Glomerular visceral epithelial cell (primary cell): ENCODE data around the gene EIF4E2.

ENCODE experiments used
- DNase-seq: peaks from one replicate; pipeline ENCODE4 v3.0.0-alpha.2; 2016; ENCODE audit errors: extremely low spot score

The EIF4E2 gene

GRCh38 chr2:232538671-232539070, 11.8 kb upstream of the EIF4E2 start:
- no peak for DNase-seq

DNA sequence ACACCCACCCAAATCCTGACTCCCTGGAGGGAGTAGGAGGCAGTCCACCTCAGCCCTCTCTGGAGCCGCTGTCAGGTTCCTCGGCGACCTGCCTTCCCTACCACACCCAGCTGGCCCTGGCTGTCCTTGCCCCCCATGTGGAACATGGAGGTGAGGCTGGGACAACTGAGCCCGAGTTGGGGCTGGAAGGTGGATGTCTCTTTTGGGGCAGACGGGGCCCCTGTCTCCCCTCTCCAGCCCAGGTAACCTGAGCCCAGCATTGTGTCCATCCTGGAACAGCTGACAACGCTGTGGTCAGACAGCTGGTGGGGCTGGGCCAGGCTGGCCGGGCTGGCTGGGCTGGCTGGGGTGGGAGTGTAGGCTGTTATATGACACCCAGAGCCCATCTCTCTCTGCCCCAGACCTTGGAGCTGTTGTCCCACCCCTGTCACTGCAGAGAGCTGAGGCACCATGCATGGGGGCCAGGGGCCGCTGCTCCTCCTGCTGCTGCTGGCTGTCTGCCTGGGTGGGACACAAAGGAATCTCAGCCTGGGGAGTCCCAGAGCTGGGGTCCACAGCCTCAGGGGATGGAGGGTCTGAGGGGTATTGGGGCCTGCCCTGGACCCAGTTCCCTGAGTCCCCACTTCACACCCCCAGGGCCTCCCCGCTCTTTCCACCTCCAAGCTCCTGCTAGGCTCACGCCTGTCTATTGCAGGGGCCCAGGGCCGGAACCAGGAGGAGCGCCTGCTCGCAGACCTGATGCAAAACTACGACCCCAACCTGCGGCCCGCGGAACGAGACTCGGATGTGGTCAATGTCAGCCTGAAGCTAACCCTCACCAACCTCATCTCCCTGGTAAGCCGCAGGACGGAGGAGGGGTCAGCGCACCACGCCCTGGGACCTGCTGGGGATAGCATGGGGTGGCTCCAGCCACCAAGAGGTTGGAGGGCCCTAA, 10.9 kb upstream of the EIF4E2 start, which contains the start of gene CHRNG:
Gene CHRNG (plus strand): TSS at position 395 of the 934 bp plus-strand sequence. CDS start 56 bp downstream, at position 451.
- no peak for DNase-seq

DNA sequence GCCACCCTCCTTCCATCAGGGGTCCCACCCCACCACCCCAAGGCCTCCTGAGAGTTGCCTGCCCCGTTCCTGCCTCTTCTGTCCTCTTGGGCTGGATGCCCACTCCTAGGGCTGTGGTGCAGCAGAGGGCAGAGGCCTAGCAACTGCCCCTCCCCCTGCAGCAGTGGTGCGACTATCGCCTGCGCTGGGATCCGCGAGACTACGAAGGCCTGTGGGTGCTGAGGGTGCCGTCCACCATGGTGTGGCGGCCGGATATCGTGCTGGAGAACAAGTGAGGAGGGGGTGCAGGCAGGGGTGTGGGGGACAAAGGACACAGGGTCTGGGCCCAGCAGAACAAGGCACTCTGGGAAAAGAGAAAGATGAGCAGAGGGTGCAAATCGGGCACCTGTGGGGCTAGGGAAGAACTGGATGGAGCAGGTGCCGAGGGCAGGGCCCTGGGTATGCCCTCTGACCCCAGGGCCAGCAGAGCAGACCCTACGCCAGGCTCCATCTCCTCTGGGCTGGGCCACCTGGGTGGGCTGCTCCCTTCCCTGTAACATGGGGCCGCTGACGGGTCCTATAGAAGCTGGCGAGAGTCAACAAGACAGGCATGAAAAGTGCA, 9.9 kb upstream of the EIF4E2 start:
- no peak for DNase-seq

DNA sequence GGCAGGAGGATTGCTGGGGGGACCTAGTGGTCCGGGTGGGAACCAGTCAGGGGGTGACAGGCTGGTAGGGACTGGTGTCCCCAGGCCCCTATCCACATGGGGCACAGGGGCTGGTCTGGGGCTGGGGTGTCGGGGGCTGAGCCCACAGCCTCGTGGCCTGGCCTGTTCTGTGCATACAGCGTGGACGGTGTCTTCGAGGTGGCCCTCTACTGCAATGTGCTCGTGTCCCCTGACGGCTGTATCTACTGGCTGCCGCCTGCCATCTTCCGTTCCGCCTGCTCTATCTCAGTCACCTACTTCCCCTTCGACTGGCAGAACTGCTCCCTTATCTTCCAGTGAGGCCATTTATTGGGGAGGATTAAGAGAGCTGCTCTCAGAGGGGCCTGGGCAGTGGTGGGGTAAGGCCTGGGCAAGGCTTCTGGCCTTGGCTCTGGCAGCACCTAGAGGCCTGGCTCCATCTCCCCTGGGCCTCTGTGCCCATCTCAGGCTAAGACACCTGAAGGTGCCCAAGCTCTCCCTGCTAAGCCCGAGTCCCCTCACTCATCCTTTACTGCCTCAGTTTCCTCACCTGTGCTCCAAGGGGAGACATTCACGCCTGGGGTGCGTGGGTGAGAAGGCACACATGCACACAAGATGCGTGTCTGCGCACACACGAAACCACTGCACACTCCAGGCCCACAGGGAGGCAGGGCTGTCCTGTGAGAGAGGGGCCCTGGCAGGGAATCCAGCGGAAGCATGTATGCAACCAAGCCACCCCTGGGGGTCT, 9.1 kb upstream of the EIF4E2 start:
- no peak for DNase-seq

DNA sequence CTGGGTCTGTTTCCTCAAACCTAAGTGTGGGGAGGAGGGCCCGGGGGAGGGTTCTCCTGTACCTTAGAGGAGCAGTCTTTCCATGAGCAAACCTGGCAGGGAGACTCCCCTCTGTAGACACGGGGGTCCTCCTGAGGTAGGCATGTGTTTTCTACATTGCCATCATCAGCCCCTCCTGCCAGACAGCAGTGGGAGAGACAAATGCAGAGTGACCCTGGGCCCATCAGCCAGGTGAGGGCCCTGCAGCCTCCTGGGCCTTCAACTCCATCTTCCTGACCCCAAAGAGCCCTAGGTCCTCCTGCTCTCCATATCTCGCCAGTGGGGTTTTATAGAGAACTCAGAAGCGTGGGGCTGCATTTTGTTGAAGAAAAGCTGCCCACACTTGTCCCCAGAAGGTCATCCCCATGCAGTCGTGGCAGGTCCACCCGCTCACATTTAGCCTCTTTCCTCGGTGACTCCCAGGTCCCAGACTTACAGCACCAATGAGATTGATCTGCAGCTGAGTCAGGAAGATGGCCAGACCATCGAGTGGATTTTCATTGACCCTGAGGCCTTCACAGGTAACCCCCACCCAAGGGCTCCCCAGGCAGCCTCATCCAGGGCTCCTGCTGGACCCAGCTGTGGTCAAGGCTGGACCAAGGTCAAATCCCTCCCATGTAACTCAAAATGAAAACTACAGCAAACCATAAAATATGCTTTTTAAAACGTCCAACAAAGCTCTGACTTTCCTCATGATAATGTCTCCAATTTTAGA, 8.4 kb upstream of the EIF4E2 start:
- DNase-seq: no peak

DNA sequence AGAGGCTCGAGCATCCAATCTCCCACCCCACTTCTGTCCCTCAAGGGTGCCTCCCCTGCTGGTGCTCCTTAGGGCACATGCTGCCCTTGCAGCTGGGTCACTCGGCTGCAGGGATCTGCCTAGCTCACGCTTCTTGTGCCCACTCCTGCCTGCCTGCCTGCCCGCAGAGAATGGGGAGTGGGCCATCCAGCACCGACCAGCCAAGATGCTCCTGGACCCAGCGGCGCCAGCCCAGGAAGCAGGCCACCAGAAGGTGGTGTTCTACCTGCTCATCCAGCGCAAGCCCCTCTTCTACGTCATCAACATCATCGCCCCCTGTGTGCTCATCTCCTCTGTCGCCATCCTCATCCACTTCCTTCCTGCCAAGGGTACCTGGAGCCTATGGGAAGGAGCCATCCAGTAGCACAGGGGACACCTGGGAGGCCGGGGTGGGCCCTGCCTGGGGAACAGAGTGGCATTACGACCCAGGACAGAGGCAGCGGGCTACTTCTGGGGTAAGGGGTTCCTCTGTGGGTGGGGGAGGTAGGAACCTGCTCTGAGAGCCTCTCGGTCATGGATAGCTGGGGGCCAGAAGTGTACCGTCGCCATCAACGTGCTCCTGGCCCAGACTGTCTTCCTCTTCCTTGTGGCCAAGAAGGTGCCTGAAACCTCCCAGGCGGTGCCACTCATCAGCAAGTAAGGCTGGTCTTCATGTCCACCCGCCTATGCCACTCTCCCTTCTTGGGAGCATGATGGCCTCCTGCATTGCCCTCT, 7.6 kb upstream of the EIF4E2 start:
- DNase-seq: no peak

DNA sequence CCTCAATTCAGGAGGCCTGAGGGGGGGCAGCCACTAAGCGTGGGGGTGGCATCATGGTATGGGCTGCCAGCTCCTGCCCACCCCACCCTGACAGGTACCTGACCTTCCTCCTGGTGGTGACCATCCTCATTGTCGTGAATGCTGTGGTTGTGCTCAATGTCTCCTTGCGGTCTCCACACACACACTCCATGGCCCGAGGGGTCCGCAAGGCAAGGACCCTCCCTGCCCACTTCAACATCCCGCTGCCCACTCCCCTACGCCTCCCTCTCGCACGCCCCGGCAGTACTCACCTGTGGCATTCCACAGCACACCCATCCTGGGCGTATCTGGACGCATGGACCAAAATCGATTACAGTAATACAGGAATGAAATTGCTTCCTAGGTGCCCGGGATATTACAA, 7.0 kb upstream of the EIF4E2 start:
- no peak for DNase-seq

DNA sequence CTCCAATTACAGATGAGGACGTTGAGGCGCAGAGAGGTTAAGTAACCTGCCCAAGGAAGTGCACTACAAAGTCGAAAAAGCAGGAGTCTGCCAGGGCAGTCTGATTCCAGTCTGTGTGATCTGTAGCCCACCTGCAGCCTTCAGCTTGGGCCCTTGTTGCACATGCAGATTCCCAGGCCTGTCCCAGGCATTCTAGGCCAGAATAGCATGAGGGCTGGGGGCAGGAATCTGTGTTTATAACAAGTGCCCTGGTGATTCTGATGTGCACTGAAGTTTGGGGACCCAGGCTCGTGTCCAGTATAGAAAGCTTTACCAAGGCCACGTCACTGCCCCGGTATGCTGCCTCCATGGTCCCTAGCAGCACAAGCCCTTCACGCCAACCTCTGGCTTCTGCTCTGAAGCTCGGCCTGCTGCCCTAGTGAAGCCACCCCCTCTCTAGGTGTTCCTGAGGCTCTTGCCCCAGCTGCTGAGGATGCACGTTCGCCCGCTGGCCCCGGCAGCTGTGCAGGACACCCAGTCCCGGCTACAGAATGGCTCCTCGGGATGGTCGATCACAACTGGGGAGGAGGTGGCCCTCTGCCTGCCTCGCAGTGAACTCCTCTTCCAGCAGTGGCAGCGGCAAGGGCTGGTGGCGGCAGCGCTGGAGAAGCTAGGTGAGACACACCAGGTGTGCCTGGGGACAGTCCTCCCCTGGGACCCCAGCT, 6.4 kb upstream of the EIF4E2 start:
- no peak for DNase-seq

DNA sequence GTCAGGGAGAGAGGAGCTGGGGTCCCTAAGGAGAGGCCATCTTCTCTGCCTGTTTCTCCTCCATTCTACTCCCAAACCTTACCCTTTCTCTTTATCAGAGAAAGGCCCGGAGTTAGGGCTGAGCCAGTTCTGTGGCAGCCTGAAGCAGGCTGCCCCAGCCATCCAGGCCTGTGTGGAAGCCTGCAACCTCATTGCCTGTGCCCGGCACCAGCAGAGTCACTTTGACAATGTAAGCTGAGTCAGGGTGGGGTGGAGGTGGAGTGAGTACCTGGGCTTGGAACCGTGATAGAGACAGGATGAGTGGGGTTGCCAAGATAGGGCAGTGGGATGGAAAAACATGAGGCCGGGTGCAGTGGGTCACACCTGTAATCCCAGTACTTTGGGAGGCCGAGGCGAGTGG, 5.8 kb upstream of the EIF4E2 start:
- no peak for DNase-seq

DNA sequence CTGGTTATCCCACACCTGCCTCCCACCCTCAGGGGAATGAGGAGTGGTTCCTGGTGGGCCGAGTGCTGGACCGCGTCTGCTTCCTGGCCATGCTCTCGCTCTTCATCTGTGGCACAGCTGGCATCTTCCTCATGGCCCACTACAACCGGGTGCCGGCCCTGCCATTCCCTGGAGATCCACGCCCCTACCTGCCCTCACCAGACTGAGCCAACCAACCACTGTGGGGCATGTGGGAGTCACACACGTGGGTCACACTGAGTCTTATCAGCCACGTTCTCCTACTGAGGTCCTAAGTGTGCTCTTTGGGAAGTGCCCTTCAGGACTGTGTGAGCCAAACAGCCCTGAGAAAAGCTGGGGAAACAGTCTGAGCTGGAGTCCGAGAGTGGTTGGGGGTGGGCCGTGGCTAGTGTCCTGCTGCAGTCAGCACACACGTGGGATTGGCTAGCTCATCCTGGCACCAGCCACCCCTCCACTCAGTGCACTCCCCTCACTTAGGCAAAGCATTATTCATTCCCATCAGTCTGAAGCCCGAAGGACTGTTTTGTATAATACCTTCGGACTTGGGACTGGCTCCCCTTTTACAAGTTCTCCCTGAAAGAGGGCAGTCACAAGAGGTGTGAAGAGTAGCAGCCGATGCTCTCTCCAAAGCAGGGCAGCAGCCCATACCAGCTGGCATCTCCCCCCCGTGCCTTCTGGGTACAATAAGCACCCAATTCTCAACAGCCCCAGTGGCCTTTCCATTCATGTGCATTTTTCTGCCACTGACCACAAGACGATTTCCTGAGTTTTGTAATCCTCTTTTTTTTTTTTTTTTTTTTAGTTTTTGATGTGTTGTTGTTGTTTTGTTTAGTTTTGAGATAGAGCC, 4.7 kb upstream of the EIF4E2 start:
- DNase-seq: no peak

GRCh38 chr2:232547991-232548390, 2.5 kb upstream of the EIF4E2 start:
- DNase-seq: no peak

- no peak for DNase-seq
These were observed 685 bp upstream of the EIF4E2 start for GRCh38 chr2:232549655-232550353.

DNA sequence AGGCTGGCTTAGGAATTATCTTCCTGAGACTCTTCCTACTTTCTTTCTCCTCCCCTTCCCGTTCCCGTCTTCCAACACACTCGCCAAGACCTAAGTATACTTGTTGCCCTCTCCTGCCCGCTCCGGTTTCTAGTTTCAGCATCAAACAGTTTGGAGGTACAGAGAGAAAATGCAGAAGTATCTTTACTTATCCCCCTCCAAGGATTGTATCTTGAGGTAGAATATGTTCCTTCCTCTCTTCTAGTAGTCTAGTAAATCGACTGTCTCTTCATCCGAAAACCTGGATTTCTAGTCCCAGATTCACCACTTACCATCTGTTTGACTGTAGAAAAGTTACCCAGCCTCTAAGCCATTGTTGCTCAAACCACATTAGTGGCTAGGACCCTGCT, 755 bp downstream of the EIF4E2 start:
- DNase-seq: no peak

DNA sequence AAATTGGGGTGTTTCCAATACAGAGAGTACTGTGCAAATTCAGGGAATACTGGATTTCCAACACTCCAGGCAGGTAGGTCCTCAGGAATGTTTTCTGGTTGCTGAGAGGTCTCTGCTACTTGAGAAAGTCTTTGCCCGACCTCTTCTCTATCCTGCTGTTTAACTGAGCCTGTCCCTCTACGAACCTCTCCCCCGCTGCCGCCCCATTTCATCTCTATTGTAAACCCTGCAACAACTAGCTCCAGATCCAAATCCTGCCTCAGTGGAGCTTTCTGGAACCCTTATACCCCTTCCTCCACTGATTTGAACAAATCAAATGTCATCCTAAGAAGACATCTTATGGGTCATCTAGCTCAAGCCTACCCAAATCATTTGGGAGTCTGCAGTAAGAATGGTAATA, 1.3 kb downstream of the EIF4E2 start:
- DNase-seq: no peak

DNA sequence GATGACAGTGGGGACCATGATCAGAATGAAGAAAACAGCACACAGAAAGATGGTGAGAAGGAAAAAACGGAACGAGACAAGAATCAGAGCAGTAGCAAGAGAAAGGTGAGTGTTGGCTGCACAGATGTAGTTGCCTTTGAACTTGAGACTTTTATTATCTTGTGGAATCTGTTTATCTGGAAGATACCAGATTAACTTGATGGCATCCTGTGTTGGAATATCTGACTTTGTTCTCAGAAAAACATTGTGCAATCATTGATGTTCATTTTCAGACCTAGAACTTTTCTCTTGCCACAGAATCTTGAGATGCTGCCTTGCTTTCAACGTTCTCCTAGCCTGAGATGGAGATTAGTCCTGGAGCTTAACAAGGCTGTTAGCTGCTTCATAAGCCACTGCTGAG, 5.9 kb downstream of the EIF4E2 start:
- DNase-seq: no peak

- DNase-seq: no peak
These were observed 12.1 kb downstream of the EIF4E2 start for GRCh38 chr2:232562515-232563151.

DNA sequence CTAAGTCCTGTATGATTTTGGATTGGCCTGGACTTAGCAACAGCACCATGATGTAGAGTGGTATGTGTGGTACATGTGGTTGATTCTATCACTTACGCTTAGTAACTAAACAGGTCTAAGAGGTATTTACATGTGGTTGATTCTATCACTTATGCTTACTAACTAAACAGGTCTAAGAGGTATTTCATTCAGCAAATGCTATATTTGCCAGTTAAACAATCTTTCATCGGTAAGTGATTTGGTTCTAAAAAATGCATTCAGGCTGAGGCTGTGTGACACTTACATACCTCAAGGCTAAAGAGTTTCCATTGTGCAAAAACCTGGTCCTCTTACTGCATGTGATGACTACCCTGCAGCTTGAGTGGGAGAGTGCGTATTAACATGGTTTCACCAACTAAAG, 13.1 kb downstream of the EIF4E2 start:
- no peak for DNase-seq

- DNase-seq: no peak
These were observed 17.2 kb downstream of the EIF4E2 start for GRCh38 chr2:232567721-232568120.
